Measurements from ENCODE around the gene TCF20.

DNA sequence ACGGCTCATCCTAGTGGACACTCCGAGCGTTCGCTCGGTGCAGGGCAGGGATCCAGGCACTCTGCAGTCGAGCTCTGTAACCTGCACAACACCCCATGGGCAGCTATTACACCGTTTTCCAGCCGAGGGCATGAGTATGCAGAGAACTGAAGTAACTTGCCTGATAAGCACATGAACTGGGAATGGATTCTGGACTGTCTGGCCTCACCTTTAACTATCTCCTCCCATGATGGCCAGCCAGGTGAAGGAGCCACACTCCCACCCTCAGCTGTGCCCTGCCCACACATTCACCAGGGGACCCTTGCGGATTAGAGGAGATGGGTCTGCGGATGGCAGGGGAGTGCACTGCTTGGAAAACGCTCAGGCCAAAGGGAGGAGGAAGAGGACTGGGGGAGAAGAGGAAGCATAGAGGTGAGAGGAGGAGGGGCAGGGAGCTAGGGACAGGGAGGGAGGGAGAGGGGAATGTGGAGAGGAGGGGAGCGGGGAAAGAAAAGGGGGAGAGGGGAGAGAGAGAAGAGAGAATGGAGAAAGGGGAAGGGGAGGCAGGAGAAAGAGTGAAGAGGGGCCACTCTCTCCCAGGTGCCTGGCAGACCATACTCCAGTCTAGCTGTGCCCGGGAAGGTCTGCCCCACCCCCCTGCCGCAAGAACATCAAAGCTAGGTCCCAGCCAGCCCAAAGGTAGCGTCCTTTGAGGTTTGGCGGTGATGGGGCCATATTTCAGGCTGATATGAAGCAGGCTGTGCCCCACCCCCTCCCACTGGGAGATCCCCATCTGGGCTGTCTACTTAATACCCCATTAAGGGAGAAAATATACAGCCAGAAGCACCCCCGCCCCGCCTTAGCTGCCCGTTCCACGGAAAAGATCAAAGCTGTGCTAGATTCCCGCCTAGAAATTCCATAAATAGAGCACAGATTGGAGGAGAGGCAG lies 33.2 kb upstream of the TCF20 start:
- TF ChIP-seq, protein P1, sequence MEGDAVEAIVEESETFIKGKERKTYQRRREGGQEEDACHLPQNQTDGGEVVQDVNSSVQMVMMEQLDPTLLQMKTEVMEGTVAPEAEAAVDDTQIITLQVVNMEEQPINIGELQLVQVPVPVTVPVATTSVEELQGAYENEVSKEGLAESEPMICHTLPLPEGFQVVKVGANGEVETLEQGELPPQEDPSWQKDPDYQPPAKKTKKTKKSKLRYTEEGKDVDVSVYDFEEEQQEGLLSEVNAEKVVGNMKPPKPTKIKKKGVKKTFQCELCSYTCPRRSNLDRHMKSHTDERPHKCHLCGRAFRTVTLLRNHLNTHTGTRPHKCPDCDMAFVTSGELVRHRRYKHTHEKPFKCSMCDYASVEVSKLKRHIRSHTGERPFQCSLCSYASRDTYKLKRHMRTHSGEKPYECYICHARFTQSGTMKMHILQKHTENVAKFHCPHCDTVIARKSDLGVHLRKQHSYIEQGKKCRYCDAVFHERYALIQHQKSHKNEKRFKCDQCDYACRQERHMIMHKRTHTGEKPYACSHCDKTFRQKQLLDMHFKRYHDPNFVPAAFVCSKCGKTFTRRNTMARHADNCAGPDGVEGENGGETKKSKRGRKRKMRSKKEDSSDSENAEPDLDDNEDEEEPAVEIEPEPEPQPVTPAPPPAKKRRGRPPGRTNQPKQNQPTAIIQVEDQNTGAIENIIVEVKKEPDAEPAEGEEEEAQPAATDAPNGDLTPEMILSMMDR (IDR thresholded peaks at IDR 0.05) = no peak
- TF ChIP-seq NFIC (IDR thresholded peaks at IDR 0.05; ENCODE audit: borderline replicate concordance) (no peak), EZH2phosphoT487 (IDR thresholded peaks at IDR 0.05; ENCODE audit: borderline replicate concordance, low read depth) (no peak), CHD2 (IDR thresholded peaks at IDR 0.05; ENCODE audit: low read length, partially characterized antibody) (no peak), YY1 (IDR thresholded peaks at IDR 0.05; ENCODE audit: low read depth) (no peak), RAD21 (IDR thresholded peaks at IDR 0.05; ENCODE audit: low read length) (no peak), FOSL2 (IDR thresholded peaks at IDR 0.05; ENCODE audit: borderline replicate concordance, low read depth) (no peak), RXRA (IDR thresholded peaks at IDR 0.05; ENCODE audit: borderline replicate concordance, low read depth) (no peak), GABPA (IDR thresholded peaks at IDR 0.05; ENCODE audit: low read depth) (no peak), RCOR1 (IDR thresholded peaks at IDR 0.05; ENCODE audit: low read length) (no peak), POLR2AphosphoS5 (IDR thresholded peaks at IDR 0.05; ENCODE audit: low read depth, low read length) (no peak)
- TF ChIP-seq, protein P2, sequence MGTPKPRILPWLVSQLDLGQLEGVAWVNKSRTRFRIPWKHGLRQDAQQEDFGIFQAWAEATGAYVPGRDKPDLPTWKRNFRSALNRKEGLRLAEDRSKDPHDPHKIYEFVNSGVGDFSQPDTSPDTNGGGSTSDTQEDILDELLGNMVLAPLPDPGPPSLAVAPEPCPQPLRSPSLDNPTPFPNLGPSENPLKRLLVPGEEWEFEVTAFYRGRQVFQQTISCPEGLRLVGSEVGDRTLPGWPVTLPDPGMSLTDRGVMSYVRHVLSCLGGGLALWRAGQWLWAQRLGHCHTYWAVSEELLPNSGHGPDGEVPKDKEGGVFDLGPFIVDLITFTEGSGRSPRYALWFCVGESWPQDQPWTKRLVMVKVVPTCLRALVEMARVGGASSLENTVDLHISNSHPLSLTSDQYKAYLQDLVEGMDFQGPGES (IDR thresholded peaks at IDR 0.05; ENCODE audit: low read depth, low read length) = no peak

Data from SK-N-SH (cell line).